Fibroblast of skin of abdomen (primary cell): ENCODE results near the gene MS4A4E.
"Not testable (repeated sequence)": the region's sequence is repeated elsewhere in the genome, so short reads cannot be mapped to it uniquely, and the experiment has no call there.

ENCODE experiments used
- DNase-seq: peaks from one replicate; pipeline ENCODE4 v3.0.0-alpha.2; 2013

The MS4A4E gene

DNA sequence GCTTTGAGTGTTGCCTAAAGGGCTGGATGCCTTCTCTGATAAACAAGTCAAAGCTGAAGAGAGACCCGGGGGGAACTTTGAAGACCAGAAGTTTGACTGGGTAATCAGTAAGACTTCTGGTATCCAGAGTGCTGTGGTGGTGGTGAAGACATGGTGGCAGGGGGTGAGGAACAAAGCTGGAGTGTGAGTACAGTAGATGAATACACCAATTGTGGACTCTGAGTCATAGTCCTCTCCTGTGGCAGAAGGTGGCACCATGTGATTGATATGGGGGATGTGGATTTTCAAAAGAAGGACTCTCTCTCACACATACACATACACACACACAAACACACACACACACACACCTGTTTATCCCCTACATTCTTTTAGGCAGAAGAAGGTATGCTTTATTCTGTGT is 72.4 kb downstream of the MS4A4E start:
- DNase-seq: no peak

DNA sequence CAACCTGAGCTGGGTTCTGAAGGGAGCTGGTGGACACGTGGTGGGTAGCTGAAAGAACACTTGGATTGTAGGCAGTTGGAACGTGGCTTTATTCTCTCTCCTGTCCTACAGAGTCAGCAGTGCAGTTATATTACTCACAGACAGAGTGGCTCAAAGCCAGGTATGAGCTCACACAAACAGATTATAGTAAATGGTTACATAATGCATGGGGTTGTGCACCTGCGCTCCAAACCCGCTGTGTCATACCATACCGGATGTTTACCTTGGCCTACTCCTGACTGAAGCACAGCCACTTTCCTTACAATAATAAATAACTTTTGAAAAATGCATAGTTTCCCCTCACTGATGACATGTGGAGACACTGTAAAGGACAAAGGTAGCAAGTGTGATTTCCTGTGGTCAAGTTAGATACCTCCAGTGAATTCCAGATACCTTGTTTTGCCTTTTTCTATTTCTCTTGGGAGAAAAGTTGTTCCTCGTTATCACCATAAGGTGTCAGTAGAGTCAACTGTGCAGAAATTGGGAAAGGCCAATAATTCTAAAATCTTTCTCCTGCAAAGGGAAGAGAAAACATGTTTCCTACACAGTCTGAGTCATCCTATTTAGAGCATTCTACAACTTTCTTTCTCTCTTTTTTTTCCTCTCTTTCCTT is 73.5 kb downstream of the MS4A4E start:
- no peak for DNase-seq

DNA sequence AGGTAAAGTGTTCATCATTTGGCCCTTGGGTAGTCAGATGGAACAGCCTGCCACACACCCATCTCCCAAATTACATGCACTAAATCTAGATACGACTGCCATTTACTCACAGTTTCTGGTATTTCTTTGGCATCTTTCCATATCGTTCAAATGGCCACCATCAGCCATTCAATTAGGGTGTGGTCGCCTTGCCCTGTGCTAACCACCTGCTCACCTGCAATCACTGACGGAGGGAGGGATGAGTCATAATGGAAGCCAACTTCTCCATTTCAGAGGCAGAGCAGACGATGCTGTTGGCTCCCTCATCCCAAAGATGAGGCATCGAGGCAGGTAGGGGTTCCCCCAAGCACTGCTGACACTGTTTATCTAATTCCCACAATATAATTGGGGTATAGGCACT is 74.6 kb downstream of the MS4A4E start:
- DNase-seq: no peak

DNA sequence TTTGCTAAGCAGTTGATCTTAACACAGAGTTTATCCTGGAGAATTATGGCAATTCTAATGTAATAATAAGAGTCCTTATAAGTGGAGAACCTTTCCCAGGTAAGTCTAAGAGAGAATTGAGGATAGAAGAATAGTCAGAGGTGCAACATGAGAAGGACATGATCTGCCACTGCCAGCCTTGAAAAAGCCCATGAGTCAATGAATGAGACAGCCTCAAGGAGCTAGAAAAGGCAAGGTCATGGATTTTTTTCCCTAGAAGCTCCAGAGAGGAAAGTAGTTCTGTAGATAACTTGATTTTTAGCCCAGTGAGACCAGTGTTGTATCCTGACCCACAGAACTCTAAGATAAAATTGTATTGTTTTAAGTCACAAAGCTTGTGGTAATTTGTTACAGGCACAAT is 77.0 kb downstream of the MS4A4E start:
- DNase-seq: no peak

DNA sequence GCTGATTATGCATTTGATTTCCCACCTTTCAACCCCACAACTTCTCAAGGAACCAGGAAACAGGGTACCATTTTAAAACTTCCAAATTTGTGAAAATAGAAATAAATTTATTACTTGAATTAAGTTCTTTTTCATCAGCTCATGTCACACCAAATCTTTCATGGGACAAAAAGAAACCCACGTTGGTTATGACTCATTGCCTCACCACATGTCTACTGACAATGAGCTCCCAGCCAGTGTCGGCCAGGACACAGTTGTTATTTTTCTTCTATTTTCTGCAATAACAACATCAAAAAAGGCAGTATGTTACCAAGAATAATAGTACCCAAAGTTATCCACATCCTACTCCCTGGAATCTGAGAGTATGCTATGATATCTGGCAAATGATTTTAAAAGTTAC is 77.4 kb downstream of the MS4A4E start:
- DNase-seq: no peak

DNA sequence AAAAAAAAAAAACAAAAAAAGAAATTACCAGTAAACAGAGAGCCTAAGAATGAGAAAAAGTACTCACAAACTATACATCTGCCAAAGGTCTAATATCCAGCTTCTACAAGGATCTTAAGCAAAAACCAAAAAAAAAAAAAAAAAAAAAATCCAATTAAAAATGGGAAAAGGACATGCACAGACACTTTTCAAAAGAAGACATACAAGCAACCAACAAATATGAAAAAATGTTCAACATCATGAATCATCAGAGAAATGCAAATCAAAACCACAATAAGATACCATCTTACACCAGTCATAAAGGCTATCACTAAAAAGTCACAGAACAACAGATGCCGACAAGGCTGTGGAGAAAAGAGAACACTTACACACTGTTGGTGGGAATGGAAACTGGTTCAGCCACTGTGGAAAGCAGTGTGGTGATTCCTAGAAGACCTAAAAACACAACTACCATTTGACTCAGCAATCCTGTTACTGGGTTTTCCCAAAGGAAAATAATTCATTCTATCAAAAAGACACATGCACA is 78.3 kb downstream of the MS4A4E start:
- no peak for DNase-seq

DNA sequence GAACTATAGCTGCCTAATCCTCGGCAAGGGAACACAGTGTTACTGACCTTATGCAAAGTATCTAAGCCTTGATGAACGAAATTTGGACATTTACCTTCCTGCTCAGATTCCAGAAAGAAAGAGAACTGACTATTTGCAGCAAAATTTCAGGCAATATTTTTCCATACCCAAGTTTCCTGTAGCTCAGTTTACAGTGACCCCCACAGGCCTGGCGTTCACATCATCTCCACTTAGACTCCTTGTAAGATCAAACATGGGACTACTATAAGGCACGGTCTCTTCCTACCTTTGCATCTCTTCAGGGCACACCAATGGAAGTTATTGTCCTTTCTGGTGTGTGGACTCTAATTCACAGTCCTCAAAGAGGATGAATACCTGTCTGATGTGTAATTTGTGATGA is 81.2 kb downstream of the MS4A4E start:
- no peak for DNase-seq

DNA sequence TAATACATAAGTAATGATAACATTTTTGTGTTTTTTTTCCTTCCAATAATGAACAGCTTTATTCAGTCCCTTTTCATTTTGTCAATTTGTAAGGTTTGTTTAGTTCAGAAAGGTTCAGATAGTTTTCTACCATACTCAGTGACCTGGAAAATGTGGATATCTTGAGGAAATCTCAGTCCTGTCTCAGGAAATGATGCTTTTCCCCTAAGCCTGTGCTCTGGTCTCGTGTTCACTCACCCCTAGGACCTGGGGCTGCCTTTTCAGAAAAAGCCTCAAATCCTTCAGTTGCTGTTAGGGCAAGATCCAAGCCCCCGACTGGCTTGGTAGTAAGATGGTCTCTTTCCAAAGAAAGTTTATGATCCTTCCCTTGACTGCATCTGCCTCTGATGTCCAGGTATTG is 81.8 kb downstream of the MS4A4E start:
- DNase-seq: no peak

DNA sequence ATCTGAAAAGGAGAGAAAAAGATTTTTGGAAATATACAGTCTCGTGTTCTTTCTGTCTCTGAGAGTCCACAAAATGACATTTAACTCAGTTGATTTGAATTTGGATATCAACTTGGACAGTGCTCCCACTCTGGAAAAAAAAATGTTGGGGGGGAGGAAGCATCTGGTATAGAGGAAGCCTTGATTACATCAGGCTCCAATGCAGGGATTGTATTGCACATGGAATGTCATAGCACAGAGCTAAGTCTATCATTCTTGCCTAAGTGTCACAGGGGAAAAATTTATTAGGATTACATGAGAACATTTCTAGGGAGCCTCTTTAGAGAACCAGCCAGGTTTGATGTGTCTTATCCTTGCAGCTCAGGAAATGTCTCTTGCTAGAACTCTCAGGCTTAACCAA is 83.1 kb downstream of the MS4A4E start:
- no peak for DNase-seq

DNA sequence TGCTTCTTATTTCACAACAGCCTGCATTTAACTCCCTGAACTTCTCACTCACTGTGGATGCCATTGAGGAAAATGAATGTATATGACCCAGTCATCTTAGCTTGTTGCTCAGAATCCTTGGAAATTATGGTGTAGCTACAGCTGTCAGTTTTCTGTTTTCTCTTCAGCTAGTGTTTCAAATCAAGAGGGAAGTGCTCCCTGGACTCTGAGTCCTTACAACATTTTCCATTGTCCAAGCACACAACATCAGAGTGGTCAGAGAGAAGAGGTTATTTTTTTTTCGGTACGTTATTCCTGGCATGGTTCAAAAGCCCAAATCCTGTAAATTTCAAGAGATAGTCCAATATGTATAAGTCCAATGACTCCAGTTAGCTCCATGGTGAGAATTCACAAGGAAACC is 83.7 kb downstream of the MS4A4E start:
- no peak for DNase-seq

DNA sequence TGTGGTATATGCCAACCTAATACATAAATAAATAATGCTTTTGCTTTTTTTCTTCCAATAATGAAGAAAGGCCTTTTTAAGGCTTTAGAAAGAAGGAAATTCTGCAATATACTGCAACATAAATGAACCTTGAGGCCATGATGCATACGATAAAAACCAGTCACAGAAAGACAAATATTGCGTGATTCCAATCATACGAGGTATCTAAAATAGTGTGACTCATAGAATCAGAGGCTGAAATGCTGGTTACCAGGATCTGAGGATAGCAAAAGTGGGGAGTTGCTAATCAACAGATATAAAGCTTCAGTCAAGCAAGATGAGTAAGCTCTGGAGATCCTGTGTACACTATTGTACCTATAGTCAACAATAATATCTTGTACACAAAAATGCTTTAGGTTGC is 84.3 kb downstream of the MS4A4E start:
- no peak for DNase-seq

DNA sequence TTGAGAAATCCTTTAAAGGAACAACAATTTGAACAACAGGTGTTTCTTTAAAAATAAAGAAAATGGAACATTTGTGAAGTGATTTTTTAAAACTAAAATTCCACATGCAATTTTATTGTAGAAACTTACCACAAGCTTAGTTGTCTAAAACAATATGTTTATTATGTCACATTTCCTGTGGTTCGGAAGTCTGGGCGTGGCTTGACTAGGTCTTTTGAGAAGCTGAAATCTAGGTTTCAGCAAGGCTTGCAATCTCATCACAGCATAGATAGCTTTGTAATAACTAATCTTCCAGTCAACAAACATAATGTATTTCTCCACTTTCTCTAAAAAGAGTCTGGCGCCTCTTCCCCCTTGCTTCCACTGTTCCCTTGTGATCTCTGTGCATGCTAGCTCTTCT is 87.0 kb downstream of the MS4A4E start:
- no peak for DNase-seq

DNA sequence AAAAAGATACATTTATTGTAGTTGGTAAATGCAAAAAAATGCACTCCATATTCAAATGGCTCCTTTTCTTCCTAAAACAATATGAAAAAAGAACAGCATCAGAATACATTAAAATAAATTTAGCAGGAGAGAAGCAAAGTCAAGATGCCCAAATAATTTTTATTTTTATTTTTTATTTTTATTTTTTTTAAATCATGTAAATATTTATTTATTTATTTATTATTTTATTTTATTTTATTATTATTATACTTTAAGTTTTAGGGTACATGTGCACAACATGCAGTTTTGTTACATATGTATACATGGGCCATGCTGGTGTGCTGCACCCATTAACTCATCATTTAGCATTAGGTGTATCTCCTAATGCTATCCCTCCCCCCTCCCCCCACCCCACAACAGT is 90.2 kb downstream of the MS4A4E start:
- not testable (repeated sequence) for DNase-seq

DNA sequence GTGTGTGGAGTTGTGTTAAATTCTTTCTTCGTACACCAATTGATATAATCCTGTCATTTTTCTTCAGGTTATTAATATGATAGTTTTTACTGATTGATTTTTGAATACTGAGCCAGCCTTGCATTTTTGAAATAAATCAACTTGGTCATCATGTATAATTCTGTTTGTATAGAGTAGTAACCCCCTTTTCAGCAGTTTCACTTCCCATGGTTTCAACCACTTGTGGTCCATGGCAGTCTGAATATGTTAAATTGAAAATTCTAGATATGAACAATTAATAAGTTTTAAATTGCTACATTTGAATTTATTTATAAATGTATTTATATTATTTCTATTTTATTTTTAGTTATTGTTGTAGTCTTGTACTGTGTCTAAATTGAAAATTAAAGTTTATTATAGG is 92.7 kb downstream of the MS4A4E start:
- no peak for DNase-seq
